HG03432 (cell line): ENCODE results near the gene DDR1.
"Not testable (repeated sequence)": the region's sequence is repeated elsewhere in the genome, so short reads cannot be mapped to it uniquely, and the experiment has no call there.

ENCODE experiments used
- ATAC-seq: cut with Tn5 transposase; IDR thresholded peaks from one replicate; pipeline ENCODE4 v1.9.1; 2021; ENCODE audit warnings: mild to moderate bottlenecking, moderate library complexity; ENCODE audit not compliant: unreplicated experiment

DDR1 gene

DNA sequence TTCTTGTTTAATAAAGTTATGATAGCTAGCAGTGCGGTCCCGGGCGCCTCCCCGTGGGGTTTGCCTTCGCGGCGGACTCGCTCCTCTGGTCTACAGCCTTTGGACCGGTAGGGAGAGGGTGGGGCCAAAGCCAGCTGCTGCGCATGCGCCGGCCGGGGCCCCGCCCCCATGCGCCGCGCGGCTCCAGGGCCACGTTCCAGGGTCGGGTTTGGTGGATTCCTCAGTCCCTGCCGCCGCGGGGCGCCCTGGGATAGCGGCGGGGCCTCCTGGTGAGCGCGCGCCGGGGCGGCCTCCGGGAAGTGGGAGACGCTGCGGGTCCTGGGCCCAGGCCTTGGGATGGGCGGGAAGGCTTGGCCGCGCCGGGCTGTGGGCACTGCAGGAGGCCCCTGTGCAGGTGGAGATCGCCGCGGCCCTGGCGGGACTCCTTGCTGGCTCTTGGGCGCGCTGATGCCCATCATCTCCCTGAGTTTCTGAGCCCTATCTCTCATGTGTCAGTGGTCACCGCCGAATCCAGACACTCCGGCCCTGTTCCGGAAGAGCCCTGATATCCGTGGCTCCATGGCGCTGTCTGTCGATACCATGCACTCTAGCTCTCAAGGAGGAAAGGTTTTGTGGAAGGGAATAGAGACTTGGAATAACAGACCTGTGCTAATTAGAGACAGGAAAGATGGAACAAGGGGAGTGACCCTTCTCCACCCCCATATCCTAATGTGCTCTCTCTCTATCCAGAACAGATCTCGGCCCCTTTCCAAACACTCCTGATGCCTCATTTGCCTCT lies 29.9 kb downstream of the DDR1 start, which contains the start of gene VARS2:
Gene VARS2, plus strand, starts transcription at position 163 of the 778 bp plus-strand sequence. Its CDS starts 599 bp downstream, at position 762.
- ATAC-seq, result peak; percentile 81

DNA sequence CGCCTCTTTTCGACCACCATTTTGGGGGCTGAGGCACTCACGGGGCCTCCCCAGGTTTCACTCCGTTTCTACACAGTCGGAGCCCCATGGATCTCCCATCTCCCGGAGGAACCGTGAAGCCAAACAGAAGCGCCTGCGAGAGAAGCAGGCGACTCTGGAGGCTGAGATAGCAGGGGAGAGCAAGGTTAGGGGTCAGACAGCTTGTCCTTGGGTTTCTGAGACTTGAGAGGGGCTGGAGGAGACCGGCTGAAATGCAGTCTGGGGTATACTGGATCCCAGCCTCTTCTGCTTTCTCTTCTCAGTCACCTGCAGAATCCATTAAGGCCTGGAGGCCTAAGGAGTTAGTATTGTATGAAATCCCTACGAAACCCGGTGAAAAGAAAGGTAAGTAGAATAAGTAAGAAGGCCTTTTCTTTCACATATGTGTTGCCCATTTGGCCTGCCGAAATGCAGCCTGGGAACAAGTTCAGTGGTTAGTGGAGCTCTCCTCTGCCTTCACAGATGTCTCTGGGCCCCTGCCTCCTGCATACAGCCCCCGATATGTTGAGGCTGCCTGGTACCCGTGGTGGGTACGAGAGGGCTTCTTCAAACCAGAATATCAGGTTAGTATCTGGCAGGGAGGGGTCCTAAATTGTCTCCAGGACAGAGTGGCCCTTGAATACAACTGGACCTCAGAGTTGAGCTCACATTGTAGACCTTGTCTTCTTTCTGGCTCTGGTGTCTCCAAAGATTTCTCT lies 30.7 kb downstream of the DDR1 start:
- ATAC-seq, result no peak

DNA sequence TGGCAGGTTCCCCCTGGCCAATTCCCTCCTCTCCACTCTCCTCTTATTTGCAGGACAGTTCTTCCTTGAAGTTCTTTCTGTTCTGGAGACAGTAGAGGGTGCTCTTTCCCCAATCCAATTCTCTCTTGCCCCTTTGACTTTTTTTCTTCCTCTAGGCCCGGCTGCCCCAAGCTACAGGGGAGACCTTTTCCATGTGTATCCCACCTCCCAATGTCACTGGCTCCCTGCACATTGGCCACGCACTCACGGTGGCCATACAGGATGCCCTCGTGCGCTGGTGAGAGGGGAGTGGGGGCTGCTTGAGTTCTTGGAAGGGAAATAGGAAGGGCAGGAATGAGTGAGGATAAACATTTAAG lies 31.2 kb downstream of the DDR1 start:
- ATAC-seq, result no peak

DNA sequence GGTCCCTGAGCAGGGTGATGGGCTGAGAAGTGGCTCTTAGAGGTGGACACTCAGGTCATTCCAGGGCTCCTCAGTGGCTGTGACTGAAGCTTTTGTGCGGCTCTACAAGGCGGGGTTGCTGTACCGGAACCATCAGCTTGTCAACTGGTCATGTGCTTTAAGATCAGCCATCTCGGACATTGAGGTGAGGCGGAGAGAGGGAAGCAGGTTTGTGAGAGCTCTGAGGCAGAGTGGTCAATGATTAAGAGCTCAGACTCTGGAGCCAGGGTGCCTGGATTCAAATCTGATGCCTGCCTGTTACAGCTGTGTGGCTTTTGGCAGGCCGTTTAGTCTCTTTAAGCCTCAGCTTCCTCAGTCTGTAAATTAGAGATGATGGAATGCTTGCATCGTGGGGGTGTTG lies 32.7 kb downstream of the DDR1 start:
- ATAC-seq, result no peak

DNA sequence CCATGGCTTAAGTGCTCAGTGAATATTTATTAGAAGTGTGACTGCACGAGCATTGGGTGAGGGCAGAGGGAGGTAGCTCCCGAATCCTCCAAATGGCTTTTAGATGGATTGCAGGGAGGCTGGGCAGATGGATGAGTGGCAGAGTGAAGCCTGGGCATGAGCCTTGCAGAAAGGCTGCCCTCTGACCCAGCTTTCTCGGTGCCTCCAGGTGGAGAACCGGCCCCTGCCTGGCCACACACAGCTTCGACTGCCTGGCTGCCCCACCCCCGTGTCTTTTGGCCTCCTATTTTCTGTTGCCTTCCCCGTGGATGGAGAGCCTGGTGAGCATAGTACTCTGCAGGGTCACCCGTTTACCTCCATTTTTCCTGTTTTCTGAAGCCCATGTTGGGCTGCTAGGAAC lies 33.2 kb downstream of the DDR1 start:
- ATAC-seq, result no peak

DNA sequence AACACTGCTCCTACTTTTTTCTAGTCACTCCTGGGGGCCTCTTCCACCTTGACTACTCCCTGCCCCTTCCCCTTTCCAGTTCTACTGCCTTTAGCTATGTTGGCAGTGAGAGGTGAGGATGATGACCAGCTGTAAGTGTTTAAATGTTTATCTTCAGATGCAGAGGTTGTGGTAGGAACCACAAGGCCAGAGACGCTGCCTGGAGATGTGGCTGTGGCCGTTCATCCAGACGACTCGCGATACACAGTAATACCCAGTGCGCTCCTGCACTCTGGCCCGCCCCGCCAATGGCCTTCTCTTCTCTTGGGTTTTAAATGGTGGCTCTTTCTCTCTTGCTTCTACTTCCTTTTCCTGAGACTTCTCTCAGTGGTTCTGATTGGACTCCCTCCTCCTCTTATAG lies 34.4 kb downstream of the DDR1 start:
- no peak for ATAC-seq

DNA sequence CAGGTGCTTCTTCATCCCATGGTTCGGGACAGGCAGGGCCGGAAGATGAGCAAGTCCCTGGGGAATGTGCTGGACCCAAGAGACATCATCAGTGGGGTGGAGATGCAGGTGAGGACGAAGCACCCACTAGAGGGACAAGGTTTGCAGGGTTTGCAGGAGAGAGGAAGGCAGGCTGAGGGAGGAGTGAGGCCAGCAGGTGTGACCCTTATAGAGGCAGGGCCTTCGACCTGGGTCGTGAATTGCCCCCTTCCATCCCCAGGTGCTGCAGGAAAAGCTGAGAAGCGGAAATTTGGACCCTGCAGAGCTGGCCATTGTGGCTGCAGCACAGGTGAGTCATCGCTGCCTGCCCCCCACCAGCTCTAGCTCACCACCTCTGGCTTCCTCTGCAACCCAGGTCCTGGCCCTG lies 38.1 kb downstream of the DDR1 start:
- ATAC-seq, result no peak

DNA sequence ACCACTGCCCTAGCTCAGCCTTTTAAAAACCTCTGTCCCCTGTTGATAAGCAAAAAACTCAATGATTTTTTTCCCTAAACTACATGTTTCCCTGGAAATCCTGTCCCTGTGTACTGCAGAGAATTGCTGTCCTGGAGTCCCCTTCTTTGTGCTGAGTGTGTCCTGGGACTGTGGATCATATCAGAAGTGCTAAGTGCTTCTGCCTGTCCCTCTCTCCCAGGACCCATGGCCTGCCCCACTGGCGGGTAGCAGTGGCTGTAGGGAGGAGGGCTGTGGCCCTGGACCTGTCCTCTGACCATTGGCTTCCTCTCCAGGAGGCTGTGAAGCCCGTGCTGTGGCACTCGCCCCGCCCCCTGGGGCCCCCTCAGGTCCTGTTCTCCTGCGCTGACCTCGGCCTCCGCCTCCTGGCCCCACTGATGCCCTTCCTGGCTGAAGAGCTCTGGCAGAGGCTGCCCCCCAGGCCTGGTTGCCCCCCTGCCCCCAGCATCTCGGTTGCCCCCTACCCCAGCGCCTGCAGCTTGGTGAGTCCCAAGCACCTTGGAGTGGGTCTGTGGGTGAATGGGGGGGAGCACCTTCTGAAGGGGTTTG lies 39.8 kb downstream of the DDR1 start:
- not testable (repeated sequence) for ATAC-seq

DNA sequence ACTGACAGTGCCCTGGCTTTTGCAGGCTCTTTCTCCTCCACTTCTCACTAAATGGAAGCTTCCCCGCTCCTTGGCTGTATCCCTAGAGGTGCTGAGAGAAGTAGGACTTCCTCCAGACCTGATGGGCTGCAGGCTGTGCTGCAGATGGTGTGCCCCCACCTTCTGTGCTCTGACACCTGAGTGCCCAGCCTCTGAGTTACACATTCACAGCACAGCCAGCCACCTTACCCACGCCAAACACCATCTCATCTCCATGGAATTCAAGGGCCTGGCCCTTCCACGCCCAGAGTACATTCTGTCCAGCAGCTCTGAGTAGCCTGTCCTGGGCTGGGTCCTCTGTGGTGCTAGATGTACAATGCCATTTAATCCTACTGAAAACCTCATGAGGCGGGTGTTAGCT lies 42.3 kb downstream of the DDR1 start:
- ATAC-seq, result no peak

DNA sequence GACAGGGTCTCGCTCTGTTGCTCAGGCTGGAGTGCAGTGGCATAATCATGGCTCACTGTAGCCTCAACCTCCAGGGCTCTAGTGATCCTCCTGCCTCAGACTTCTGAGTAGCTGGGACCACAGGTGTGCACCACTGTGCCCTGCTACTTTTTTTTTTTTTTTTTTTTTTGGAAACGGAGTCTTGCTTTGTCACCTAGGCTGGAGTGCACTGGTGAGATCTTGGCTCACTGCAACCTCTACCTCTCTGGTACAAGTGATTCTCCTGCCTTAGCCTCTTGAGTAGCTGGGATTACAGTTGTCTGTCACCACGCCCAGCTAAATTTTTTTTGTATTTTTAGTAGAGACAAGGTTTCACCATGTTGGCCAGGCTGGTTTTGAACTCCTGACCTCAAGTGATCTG lies 42.8 kb downstream of the DDR1 start:
- ATAC-seq, result not testable (repeated sequence)

DNA sequence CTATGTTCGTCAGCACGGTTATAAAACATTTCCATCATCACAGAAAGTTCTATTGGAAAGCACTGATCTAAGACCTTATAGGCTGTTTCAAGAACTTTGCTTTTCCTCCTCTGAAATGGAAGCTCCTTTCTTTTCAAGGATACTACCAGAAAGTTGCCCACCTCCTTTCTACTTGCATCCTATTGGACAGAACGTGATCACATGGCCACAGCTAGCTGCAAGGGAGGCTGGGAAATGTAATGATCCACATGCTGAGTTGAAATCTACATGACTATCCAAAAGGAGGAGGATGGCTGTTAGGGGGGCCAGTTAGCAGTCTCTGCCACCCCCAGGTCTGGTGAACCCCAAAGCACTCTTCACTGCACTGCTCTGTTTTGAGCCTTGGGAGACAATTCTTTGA lies 44.4 kb downstream of the DDR1 start:
- no peak for ATAC-seq

DNA sequence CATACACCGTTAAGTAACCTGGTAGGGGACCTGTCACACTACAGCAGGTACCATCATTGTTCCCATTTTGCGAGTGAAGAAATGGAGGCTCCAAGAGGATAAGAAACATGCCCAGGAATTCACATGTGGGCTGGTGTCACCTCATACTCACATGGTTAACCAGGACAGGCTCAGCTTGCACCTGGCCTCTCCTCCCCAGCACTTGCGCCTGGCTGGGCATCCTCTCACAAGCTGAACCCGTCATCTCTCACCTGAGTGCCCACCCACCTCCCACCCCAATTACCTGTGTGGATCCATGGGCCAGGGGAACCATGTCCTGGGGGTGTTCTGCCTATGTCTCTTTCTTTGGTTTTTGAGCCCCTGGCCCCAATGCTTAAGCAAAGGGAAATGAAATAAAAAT lies 46.2 kb downstream of the DDR1 start:
- ATAC-seq, result no peak

DNA sequence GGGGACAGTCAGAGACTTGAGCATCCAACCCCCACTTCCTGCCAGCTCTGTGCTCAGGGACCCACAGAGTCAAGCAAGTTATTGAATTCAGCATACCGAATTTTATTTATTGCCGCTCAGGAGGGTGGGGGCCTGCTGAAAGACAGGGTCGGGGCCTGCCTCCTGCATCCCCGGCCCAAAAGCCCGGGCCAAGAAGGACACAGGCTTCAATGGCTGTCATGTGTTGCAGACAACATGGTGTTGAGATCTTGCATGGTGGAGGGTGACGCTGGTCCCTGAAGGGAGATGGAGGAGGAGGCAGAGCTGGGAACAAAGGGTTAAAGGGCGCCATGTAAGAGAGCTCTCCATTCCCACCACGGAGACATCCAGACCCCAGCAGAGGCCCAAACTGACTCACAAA lies 47.0 kb downstream of the DDR1 start:
- no peak for ATAC-seq

DNA sequence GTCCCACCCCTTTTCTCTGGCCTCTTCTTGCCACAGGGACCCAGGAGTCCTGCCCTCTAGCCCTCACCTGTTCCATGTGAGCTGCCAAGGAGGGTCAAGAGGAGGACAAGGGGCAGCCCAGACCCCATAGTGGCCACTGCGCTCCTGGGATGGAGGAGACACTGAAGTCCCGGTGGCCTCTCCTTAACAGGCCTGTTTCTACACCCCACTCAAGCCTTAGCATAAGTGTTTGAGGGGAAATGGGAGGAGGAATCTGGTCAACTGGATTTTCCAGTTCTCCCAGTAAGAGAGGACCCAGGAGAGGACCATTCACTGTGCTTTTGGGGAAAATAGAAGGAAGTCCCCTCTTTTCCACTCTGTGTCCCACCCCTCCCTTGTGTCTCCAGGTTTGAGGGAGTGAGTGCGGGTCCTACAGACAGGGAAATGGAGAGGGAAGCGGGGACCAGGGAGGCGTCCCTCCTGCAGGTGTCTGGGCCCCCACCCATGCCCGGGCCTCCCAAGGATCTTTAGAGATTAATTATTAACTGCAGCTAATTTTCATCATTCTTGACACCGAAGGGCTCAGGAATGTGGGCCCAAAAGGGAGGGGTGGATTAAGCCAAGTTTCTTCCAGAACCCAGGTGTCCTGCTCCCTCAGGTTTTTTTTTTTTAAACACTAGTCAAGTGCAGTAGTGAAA lies 47.8 kb downstream of the DDR1 start, which contains the start of gene SFTA2:
Gene SFTA2, minus strand, starts transcription at position 202 of the 677 bp plus-strand sequence. Its CDS starts 74 bp downstream, at position 128.
- ATAC-seq, result no peak

DNA sequence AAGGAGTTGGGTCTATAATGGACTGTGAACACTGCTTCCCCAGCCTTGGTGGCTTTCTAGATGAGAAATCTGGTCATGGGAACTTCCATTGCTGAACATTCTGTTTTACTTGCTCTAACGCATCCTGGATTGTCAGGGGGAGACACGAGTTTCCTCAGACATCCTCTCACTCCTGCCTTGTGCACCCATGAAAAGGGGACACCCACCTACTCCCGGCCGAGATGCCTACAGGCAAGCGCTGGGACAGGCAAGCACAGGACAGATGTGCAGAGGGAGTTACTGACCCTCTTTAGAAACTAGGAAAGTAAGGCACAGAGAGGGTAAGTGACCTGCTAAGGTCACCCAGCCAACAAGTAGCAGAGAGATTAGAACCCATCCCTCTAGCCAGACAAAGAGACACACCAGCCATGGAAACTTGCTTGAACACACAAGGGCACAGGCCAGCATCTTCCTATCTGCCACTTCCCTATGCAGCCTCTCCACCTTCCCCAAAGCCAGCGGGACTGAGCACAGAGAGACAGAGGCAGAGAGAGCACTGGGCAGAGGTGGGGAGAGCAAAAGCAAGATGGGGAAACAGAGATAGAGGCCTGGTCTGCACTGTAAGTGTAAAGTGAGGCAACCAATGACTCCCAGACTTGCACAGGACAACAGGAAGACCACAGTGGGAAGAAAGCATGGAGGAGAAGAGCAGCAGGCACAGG lies 48.5 kb downstream of the DDR1 start:
- ATAC-seq, result no peak

DNA sequence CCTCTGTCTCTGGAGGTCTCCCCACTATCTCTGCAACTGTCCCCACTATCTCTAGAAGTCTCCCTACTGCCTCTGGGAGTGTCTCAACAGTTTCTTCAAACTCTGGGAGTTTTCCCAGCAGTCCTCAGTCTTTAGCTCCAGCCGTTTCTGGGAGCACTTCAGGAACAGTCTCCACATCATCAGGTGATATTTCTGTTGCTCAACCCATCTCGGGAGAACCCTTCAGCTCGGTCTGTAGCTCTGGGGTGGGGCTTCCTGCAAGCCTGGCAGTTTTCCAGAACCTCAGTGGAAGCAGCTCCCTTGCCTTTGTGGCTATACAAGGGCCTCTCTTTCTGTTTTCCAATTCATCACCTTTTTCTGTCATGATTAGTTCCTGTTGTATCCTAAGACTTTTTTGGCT lies 50.7 kb downstream of the DDR1 start:
- ATAC-seq, result no peak

DNA sequence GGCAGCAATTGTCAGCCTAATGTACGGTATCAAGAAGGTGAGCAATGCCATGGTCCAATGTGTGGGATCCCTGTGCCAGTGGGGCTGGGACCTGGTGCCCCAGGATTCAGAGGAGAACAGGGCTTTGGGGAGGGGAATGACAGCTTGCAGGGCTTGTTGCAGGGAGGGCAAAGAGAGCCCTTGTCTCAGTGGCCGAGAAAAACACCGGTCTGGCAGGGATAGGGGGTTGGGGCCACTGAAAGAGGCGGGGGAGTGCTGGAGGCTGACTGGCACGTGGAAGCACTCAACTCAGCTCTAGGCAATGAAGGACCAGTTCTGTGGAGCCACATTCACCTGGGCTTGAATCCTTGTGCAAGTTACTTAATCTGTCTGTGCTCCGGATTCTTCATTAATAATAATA lies 52.9 kb downstream of the DDR1 start:
- no peak for ATAC-seq

DNA sequence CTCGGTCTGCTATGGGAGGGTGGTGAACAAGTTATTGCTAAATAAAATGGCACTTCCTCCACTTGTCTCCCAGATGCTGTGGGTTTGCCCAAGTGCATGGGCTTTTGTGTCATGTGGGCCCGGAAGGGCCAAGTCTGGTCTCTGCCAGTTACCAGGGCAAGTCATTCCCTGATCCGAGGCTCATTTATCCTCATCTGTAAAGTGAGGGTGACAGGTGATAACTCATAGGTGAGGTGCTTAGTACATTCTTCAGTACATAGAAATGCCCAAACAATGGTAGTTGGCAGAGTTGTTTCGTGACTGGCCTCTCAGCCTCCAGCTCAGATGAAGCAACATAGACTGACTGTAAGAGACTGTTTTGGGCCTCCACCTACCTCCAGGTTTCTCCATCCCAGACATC lies 54.4 kb downstream of the DDR1 start:
- no peak for ATAC-seq

DNA sequence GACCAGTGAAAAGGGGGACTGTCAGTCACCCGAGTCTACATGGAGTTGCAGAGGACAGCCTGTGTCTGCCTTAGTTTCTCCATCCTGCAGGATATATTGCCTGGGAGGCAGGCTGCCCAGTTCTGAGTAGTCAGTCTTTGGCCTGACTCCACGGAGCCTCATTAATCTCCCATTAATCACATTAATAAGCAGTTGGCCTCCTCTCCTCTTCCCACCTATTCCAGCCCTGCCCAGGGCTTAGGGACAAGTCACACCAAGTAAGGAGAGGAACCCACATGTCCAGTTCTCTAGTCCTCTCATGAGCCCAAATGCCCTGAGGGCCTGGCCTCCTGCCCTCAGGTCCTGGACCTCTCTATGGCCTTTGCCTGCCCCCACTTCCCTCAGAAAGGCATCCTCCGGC lies 55.2 kb downstream of the DDR1 start:
- ATAC-seq, result no peak

DNA sequence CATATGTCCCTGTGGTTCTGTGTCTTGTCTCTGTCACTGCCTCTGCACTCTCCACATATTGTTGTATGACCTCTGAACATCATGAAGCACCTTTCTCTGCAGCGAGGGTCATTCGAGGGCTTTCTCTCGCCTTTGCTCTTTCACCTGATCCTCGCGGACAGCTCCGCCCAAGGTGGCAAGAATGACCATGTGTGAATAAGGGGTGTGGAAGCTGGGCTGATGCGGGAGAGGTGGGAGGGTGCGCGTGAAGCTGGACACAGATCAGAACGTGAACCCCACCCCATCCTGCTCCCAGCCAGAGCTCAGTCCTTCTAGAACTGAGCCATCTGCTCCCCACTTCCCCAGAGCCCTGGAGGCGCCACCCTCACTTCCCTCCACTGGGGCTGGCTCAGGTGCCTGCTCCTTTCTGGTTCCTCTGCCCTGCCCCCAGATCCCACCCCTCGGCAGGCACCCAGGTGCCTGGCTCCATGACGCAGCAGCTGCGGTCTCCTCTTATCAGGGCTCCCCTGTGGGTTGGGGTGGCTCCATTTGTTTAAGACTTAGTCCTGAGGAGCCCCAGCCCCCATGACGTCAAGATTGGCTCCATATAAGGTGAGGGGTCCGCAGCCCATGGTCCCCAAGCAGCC lies 56.2 kb downstream of the DDR1 start, which contains the start of gene MUCL3:
Gene MUCL3, plus strand, starts transcription at position 613 of the 626 bp plus-strand sequence. CDS start 27 bp downstream, outside the sequence.
- no peak for ATAC-seq
